GM13977 (cell line): Measurements from ENCODE around the gene BLOC1S6.
"Not testable (repeated sequence)": the region's sequence is repeated elsewhere in the genome, so short reads cannot be mapped to it uniquely, and the experiment has no call there.

Experiments used
- DNase-seq: peaks from one replicate; pipeline ENCODE4 v3.0.0; 2012; ENCODE audit warnings: low spot score
- CTCF ChIP-seq: IDR thresholded peaks from 2 replicates; pipeline ENCODE4 v1.5.1; 2012; ENCODE audit warnings: mild to moderate bottlenecking, control low read depth; ENCODE audit not compliant: insufficient read depth; ENCODE audit errors: extremely low read depth, missing control alignments
- in situ Hi-C: fragments of 300-500 bp; cut with MboI; formaldehyde crosslinking; loops from one replicate; pipeline ENCODE4 v1.12.0; 2022; ENCODE audit warnings: low sequenced_read_pairs, low pct_unique_long_range_greater_than_20kb, mixed read lengths, inconsistent platforms; ENCODE audit not compliant: unreplicated experiment

Gene BLOC1S6

DNA sequence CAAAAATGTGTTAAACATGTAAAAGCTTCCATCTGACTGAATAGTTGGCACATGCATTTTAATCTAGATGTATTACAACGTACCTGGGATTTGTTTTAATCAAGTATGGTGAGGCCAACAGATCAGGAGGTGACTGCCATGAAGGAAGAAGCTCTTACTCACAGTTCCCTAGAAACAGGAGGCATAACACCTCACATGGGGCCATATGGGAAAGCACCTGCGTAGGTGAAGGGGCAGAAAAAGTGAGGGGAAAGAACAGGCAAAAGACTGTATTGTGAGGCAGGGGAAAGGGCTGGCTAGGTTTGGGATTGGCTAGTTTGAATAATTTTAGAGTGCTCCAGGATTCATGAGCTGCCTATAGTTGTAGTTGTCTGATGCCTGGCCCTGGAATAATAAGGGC, 57.3 kb downstream of the BLOC1S6 start:
- in situ Hi-C loops: no loop called here
- TF ChIP-seq CTCF: no peak
- DNase-seq: no peak

GRCh38 chr15:45645026-45645980, 58.1 kb downstream of the BLOC1S6 start:
- no peak for TF ChIP-seq CTCF
- DNase-seq: peak; percentile 27
- in situ Hi-C loops: no loop called here

DNA sequence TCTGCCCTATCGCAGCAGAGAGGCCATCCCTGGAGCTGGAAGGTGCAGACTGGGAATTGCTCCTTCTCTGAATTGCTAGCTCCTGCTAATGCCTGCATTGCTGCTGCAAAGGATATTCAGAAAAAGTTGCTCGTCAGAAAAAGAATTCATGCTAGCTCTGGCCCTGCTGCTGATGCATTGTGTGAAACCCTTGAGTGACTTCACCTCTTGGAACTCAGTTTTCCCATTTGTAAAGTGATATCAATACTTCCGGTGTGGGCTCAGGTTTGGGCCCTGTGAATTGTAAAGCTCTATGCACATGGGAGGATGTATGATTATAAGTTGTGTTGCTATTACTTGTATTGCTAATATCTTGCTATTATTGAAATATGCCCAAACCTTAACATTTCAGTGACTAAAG, 59.0 kb downstream of the BLOC1S6 start:
- in situ Hi-C loops: no loop called here
- TF ChIP-seq CTCF: no peak
- DNase-seq: no peak

DNA sequence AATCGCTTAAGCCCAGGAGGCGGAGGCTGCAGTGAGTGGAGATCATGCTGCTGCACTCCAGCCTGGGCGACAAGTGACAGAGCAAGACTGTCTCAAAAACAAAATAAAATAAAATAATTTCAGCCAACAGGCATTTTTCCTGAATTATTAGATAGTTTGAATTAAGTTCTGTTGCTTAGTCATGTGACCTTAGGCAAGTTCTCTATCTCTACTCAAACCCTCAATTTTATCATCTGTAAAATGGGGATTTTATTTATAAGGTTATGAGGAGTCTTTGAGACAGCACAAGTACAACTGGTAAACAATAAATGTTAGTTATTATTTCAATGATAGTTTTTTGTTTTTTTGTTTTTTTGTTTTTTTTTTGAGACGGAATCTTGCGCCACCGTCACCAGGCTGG, 60.6 kb downstream of the BLOC1S6 start:
- in situ Hi-C loops: no loop called here
- TF ChIP-seq CTCF: no peak

GRCh38 chr15:45648521-45649200, 61.5 kb downstream of the BLOC1S6 start:
- TF ChIP-seq CTCF: no peak
- in situ Hi-C loops: no loop called here
- DNase-seq: no peak

More for the DNA sequence above, 60.6 kb downstream of the BLOC1S6 start:
- DNase-seq: no peak

DNA sequence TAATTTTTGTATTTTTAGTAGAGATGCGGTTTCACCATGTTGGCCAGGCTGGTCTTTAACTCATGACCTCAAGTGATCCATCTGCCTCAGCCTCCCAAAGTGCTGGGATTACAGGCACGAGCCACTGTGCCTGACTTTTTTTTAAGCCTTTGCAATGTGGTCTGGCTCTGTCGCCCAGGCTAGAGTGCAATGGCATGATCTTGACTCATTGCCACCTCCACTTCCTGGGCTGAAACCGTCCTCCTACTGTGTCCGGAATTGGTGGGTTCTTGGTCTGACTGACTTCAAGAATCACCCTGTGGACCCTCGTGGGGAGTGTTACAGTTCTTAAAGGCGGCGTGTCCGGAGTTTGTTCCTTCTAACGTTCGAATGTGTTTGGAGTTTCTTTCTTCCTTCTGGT, 62.8 kb downstream of the BLOC1S6 start:
- in situ Hi-C loops, DNase-seq: not testable (repeated sequence)
